Naive thymus-derived CD4-positive, alpha-beta T cell (primary cell): ENCODE results near the gene RPTOR. TPM values are rescaled to one million over a fixed set of nuclear protein-coding genes. Genes with fewer than 3 reads are reported as not detected.
A peak's percentile ranks its signal among the peaks of the same experiment; 100 is the strongest.

Experiments used
- ATAC-seq: fragments of 150-1000 bp; cut with Tn5 transposase; 2 replicates; pipeline ENCODE4 v1.10.0; 2021; ENCODE audit warnings: mild to moderate bottlenecking, moderate library complexity
- CTCF ChIA-PET: fragments of 350-600 bp; sonication (Branson Sonifier 250); formaldehyde crosslinking; loops from one replicate; lab custom pipeline; 2021; ENCODE audit warnings: antibody characterized with exemption; lab: Charles Lee
- POLR2A ChIA-PET: fragments of 350-600 bp; sonication (Branson Sonifier 250); formaldehyde crosslinking; loops from one replicate; lab custom pipeline; 2021; ENCODE audit warnings: antibody characterized with exemption, inconsistent platforms; lab: Charles Lee
- DNase-seq, 9 donors: peaks; one replicate each; pipeline versions ENCODE4 v3.0.0 to v3.0.0-alpha.2; 2020 to 2022; ENCODE audit warnings: mixed read lengths in 1 of 9
- H3K27ac ChIP-seq: one replicate; pipeline ENCODE4 v1.7.0; 2013; ENCODE audit warnings: mild to moderate bottlenecking, low read depth, low read length, moderate library complexity
- H3K27me3 ChIP-seq, 2 donors: one replicate each; pipeline ENCODE4 v1.7.0; 2013; ENCODE audit warnings: low read length in 2 of 2, mild to moderate bottlenecking in 2 of 2, moderate library complexity in 2 of 2; ENCODE audit not compliant: control insufficient read depth in 2 of 2, insufficient read depth in 2 of 2
- H3K36me3 ChIP-seq, 3 experiments: 1 replicate in 2 of 3; 2 replicates in 1 of 3; pipeline ENCODE4 v1.7.0; 2013; ENCODE audit warnings: low read length in 3 of 3, mild to moderate bottlenecking in 3 of 3, moderate library complexity in 1 of 3; ENCODE audit not compliant: insufficient read depth in 3 of 3, control insufficient read depth in 2 of 3
- H3K4me1 ChIP-seq, 2 donors: one replicate each; pipeline ENCODE4 v1.7.0; 2013; ENCODE audit warnings: low read length in 2 of 2, mild to moderate bottlenecking in 2 of 2, moderate library complexity in 1 of 2; ENCODE audit not compliant: control insufficient read depth in 2 of 2, insufficient read depth in 2 of 2
- H3K4me3 ChIP-seq: 2 replicates; pipeline ENCODE4 v1.7.0; 2013; ENCODE audit warnings: mild to moderate bottlenecking, low read length
- H3K9me3 ChIP-seq, 3 experiments: 1 replicate in 2 of 3; 2 replicates in 1 of 3; pipeline ENCODE4 v1.7.0; 2013; ENCODE audit warnings: low read length in 3 of 3; ENCODE audit not compliant: control insufficient read depth in 2 of 3
- H3K27ac Mint-ChIP-seq, 9 donors: one replicate each; pipeline ENCODE4 v1.8.0; 2020 to 2022; ENCODE audit warnings: mixed read lengths in 9 of 9, mild to moderate bottlenecking in 8 of 9, moderate library complexity in 5 of 9, inconsistent platforms in 2 of 9
- H3K27me3 Mint-ChIP-seq, 5 donors: one replicate each; pipeline ENCODE4 v1.8.0; 2021 to 2022; ENCODE audit warnings: mixed read lengths in 5 of 5, mild to moderate bottlenecking in 1 of 5
- H3K36me3 Mint-ChIP-seq, 5 donors: one replicate each; pipeline ENCODE4 v1.8.0; 2020 to 2022; ENCODE audit warnings: mixed read lengths in 5 of 5, mild to moderate bottlenecking in 3 of 5, inconsistent platforms in 1 of 5
- H3K4me1 Mint-ChIP-seq, 7 donors: one replicate each; pipeline ENCODE4 v1.8.0; 2020 to 2022; ENCODE audit warnings: mixed read lengths in 7 of 7, mild to moderate bottlenecking in 3 of 7, inconsistent platforms in 1 of 7
- H3K4me3 Mint-ChIP-seq, 10 donors: one replicate each; pipeline ENCODE4 v1.8.0; 2020 to 2022; ENCODE audit warnings: mild to moderate bottlenecking in 10 of 10, mixed read lengths in 10 of 10, moderate library complexity in 6 of 10, inconsistent platforms in 2 of 10
- H3K9me3 Mint-ChIP-seq, 11 donors: one replicate each; pipeline ENCODE4 v1.8.0; 2020 to 2022; ENCODE audit warnings: mixed read lengths in 11 of 11, mild to moderate bottlenecking in 4 of 11, inconsistent platforms in 1 of 11, moderate library complexity in 1 of 11
- intact Hi-C, 2 donors: fragments of 100-400 bp; cut with micrococcal nuclease; formaldehyde crosslinking; loops; one replicate each; pipeline ENCODE4 v1.15.1; 2023
- polyA plus RNA-seq, 2 donors: library from polyadenylated mRNA; unstranded; fragments of 300-500 nt; fragmentation: Illumina TruSeq; gene quantifications; one replicate each; pipeline ENCODE4 v1.2.3, GENCODE V29; 2021
- total RNA-seq, 6 experiments: library from RNA in 5 of 6; stranded (reverse) in 5 of 6; gene quantifications; 1 replicate in 5 of 6; 2 replicates in 1 of 6; pipeline ENCODE4 v1.2.3 and lab custom pipeline; 2021 to 2026

RPTOR gene
- total and polyA plus RNA-seq, 7 experiments from 2014 or later: 10.9 to 89.8 (median 59.9) TPM

GRCh38 chr17:80846932-80847331, 302.3 kb downstream of the RPTOR start:
- peak overlapping the region; percentile 52 to 88 (median 80) for H3K4me3 Mint-ChIP-seq
- Histone ChIP-seq H3K27ac (no peak overlapping the region), H3K9me3 (no peaks in the 10 kb centered on the region), H3K4me1 (peaks cover 15 to 50% of the 10 kb centered on the region in 2 donors), H3K36me3 (no peaks in the 10 kb centered on the region), H3K27me3 (no peaks in the 10 kb centered on the region), H3K4me3 (no peak overlapping the region)
- ATAC-seq (no peak), DNase-seq (no peak)
- no peaks in the 10 kb centered on the region for H3K27me3 Mint-ChIP-seq
- H3K9me3 Mint-ChIP-seq: peaks cover 0 to 4% (median 0%) of the 10 kb centered on the region in 11 donors
- ChIA-PET POLR2A (interaction anchor here (0.6 to 3.1 kb wide), 9 partner anchors 7 to 64 kb away, joined by 3 to 15 read pairs (median 3); no protein-coding TSS in a partner anchor), CTCF (interaction anchor here (0.9 to 1.2 kb wide), 2 partner anchors 12 to 66 kb away, joined by 3 read pairs; no protein-coding TSS in a partner anchor)
- intact Hi-C loops: loop anchor here (1.0 to 2.0 kb wide), 4 partner anchors 9 to 44 kb away; no protein-coding TSS in a partner anchor
- peak overlapping the region; percentile 61 to 97 (median 94) for H3K27ac Mint-ChIP-seq
- peaks cover 5 to 48% (median 13%) of the 10 kb centered on the region in 5 donors for H3K36me3 Mint-ChIP-seq
- H3K4me1 Mint-ChIP-seq: peaks cover 35 to 65% (median 63%) of the 10 kb centered on the region in 7 donors

GRCh38 chr17:80847496-80848230, 303.0 kb downstream of the RPTOR start:
- peak overlapping the region; percentile 61 to 97 (median 94) for H3K27ac Mint-ChIP-seq
- DNase-seq: peak in 8 of 9 donors; percentile 33 to 67 (median 58)
- peaks cover 3 to 50% (median 11%) of the 10 kb centered on the region in 5 donors for H3K36me3 Mint-ChIP-seq
- peak; percentile 89 for ATAC-seq
- intact Hi-C loops: loop anchor here (1.0 to 2.0 kb wide), 4 partner anchors 9 to 44 kb away; no protein-coding TSS in a partner anchor
- peaks cover 0 to 4% (median 0%) of the 10 kb centered on the region in 11 donors for H3K9me3 Mint-ChIP-seq
- H3K27ac ChIP-seq: peak overlapping the region; percentile 77
- H3K27me3 ChIP-seq: no peaks in the 10 kb centered on the region
- no peaks in the 10 kb centered on the region for H3K9me3 ChIP-seq
- peaks cover 15 to 50% of the 10 kb centered on the region in 2 donors for H3K4me1 ChIP-seq
- CTCF ChIA-PET: interaction anchor here (0.8 to 1.2 kb wide), 3 partner anchors 11 to 67 kb away, joined by 3 read pairs; no protein-coding TSS in a partner anchor
- H3K36me3 ChIP-seq: no peaks in the 10 kb centered on the region
- H3K4me1 Mint-ChIP-seq: peaks cover 35 to 69% (median 67%) of the 10 kb centered on the region in 7 donors
- peak overlapping the region; percentile 52 to 88 (median 80) for H3K4me3 Mint-ChIP-seq
- H3K27me3 Mint-ChIP-seq: no peaks in the 10 kb centered on the region
- H3K4me3 ChIP-seq: peak overlapping the region; percentile 9
- POLR2A ChIA-PET: interaction anchor here (0.6 to 3.1 kb wide), 13 partner anchors 8 to 393 kb away, joined by 3 to 15 read pairs (median 3); no protein-coding TSS in a partner anchor

- CTCF ChIA-PET: no interaction called here
- no peak for DNase-seq
Measured at GRCh38 chr17:80848449-80849102, 303.9 kb downstream of the RPTOR start.

GRCh38 chr17:80849119-80849518, 304.5 kb downstream of the RPTOR start:
- intact Hi-C loops: no loop called here
- Histone ChIP-seq H3K27me3 (no peaks in the 10 kb centered on the region), H3K4me1 (peaks cover 15 to 50% of the 10 kb centered on the region in 2 donors), H3K4me3 (no peak overlapping the region), H3K36me3 (peaks cover 0 to 4% (median 0%) of the 10 kb centered on the region in 3 experiments), H3K9me3 (no peaks in the 10 kb centered on the region), H3K27ac (no peak overlapping the region)
- peaks cover 0 to 4% (median 0%) of the 10 kb centered on the region in 11 donors for H3K9me3 Mint-ChIP-seq
- peaks cover 35 to 69% (median 66%) of the 10 kb centered on the region in 7 donors for H3K4me1 Mint-ChIP-seq
- DNase-seq: no peak
- ChIA-PET POLR2A (interaction anchor here (0.7 to 1.3 kb wide), 4 partner anchors 58 to 395 kb away, joined by 3 to 4 read pairs (median 3); no protein-coding TSS in a partner anchor), CTCF (no interaction called here)
- no peak for ATAC-seq
- H3K27me3 Mint-ChIP-seq: no peaks in the 10 kb centered on the region
- peaks cover 0 to 53% (median 8%) of the 10 kb centered on the region in 5 donors for H3K36me3 Mint-ChIP-seq
- H3K4me3 Mint-ChIP-seq: peak overlapping the region in 5 of 10 donors; percentile 17 to 78 (median 44)
- peak overlapping the region; percentile 61 to 96 (median 94) for H3K27ac Mint-ChIP-seq

More at GRCh38 chr17:80848449-80849102, 303.9 kb downstream of the RPTOR start:
- Histone ChIP-seq H3K4me3 (no peak overlapping the region), H3K9me3 (no peaks in the 10 kb centered on the region), H3K27ac (peak overlapping the region; percentile 77), H3K27me3 (no peaks in the 10 kb centered on the region), H3K4me1 (peaks cover 15 to 50% of the 10 kb centered on the region in 2 donors), H3K36me3 (peaks cover 0 to 4% (median 0%) of the 10 kb centered on the region in 3 experiments)
- Mint-ChIP-seq H3K36me3 (peaks cover 0 to 53% (median 8%) of the 10 kb centered on the region in 5 donors), H3K27ac (peak overlapping the region; percentile 61 to 97 (median 94)), H3K4me1 (peaks cover 35 to 69% (median 68%) of the 10 kb centered on the region in 7 donors), H3K9me3 (peaks cover 0 to 4% (median 0%) of the 10 kb centered on the region in 11 donors), H3K27me3 (no peaks in the 10 kb centered on the region), H3K4me3 (peak overlapping the region in 8 of 10 donors; percentile 12 to 88 (median 80))
- POLR2A ChIA-PET: interaction anchor here (0.7 to 3.1 kb wide), 8 partner anchors 9 to 394 kb away, joined by 3 to 15 read pairs (median 4); no protein-coding TSS in a partner anchor
- ATAC-seq: no peak
- intact Hi-C loops: no loop called here

DNA sequence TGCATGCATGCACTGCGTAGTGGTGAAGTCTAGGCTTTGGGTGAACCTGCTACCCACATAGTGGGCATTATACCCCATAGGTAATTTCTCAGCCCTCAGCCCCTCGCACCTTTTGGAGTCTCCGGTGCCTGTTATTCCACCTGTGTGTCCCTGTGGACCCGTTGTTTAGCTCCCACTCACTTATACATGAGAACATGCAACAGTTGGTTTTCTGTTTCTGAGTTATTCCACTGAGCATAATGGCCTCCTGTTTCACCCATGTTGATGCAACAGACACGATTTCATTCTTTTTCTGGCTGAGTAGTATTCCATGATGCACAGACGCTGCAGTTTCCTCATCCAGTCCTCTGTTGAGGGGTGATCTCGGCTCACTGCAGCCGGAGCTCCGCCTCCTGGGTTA, 305.5 kb downstream of the RPTOR start:
- peak overlapping the region in 3 of 10 donors; percentile 8 to 63 (median 18) for H3K4me3 Mint-ChIP-seq
- H3K4me3 ChIP-seq: no peak overlapping the region
- peaks cover 0 to 4% (median 0%) of the 10 kb centered on the region in 11 donors for H3K9me3 Mint-ChIP-seq
- no peaks in the 10 kb centered on the region for H3K9me3 ChIP-seq
- DNase-seq: no peak
- no peak for ATAC-seq
- ChIA-PET POLR2A (interaction anchor here (0.5 to 1.2 kb wide), 3 partner anchors 69 to 396 kb away, joined by 3 to 4 read pairs (median 3); no protein-coding TSS in a partner anchor), CTCF (no interaction called here)
- H3K27me3 ChIP-seq: no peaks in the 10 kb centered on the region
- no peak overlapping the region for H3K27ac ChIP-seq
- peaks cover 0 to 4% (median 0%) of the 10 kb centered on the region in 3 experiments for H3K36me3 ChIP-seq
- intact Hi-C loops: no loop called here
- no peaks in the 10 kb centered on the region for H3K27me3 Mint-ChIP-seq
- H3K4me1 Mint-ChIP-seq: peaks cover 37 to 76% (median 72%) of the 10 kb centered on the region in 7 donors
- H3K27ac Mint-ChIP-seq: peak overlapping the region; percentile 57 to 96 (median 86)
- peaks cover 0 to 61% (median 15%) of the 10 kb centered on the region in 5 donors for H3K36me3 Mint-ChIP-seq
- H3K4me1 ChIP-seq: peaks cover 15 to 50% of the 10 kb centered on the region in 2 donors
